GM19099 (cell line): ENCODE measurements around the gene GSG1L2.

Source experiments
- POLR2A ChIP-seq: IDR thresholded peaks from 3 replicates; pipeline ENCODE4 v1.6.1; 2011; ENCODE audit warnings: low read depth; ENCODE audit not compliant: insufficient read length; ENCODE audit errors: extremely low read depth

Gene GSG1L2

DNA sequence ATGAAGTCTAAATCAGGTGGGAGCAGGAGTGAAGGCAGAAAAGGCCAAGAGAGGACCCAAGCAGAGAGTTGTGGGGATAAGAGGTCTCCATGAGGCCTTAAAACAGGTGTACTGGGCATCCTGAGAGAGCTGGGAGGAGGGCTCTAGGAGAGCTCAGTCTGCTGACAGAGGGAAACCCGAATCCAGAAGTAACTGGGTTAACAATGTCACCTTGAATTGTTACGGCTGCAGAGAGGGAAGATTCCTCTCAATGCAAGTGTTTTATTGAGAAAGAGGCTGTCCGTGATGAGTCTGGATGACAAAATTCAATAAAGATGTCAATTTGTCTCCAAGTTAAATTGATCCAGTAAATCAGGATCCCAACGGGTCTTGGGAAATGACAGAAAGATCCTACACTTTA is 38.8 kb downstream of the GSG1L2 start:
- no peak for TF ChIP-seq POLR2A

DNA sequence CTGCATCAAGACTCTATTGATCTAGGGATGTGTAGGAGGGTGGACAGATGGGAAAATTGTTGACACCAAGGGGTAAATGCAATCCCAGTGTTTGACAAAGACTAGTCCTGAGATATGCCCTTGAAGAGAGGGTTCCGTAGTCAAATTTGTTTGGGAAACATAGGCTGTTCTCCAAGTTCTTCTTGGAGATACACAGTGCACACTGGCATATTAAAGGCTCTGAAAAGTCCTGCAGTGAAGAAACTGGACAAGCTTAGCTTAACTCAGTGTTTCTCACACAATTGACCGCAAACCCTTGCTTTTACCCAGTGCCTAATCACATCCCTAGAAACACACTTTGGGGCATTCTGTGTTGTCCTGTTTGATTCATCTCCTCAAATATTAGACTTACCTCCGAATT is 41.3 kb downstream of the GSG1L2 start:
- TF ChIP-seq POLR2A = no peak

DNA sequence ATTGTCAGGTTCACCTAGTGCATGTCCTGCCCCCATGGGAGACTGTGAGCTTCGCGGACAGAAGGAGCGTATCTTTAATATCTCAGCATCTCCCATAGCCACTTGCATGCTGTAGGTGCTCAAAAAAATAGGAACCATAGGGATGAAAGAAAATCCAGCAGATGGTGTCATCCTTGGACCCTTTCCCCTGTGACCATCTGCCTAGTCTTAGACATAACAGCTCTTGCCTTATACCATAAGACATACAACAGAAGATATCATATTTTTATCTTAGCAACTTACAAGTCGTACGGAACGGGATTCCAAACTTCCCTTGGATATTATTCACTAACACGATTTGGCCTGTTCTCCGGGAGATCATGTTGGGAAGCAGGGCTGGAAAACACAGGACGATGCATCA is 45.0 kb downstream of the GSG1L2 start:
- TF ChIP-seq POLR2A = no peak

DNA sequence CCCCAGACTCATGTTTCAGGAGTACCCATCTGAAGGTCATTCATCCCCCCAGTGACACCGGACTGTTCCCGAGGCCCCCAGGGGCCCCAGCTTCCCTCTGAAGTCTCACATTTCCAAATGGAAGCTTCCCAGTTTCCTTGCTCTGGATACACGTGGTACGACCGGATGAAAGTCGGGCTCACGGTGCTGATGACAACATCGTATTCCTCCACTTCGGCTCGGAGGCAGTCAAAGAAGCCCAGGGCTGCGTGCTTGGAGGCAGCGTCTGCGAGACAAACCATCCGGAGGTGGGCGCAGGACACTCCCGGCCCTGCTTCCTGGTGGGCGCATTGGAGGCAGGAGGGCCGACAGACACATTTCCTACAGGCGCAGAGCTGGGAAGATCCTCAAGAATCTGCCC is 49.2 kb downstream of the GSG1L2 start:
- no peak for TF ChIP-seq POLR2A

DNA sequence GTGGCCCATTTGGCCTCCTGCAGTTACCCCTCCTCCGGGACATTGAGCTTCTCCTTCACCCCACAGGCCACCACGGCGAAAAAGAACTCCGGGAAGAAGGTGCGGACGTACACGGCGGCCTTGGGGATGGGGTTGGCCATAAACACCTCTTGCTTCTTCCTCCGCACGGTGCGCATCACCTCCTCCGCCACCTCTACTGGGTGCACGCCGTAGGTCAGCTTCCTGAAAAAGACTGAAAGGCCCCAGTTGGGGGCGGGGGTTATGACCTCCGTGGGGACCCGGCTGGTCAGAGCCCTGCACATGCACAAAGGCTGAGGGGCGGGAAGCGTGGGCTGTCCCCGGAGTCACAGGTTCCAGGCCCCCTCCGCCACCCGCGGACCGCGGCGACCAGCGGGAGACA is 50.4 kb downstream of the GSG1L2 start:
- TF ChIP-seq POLR2A = no peak

DNA sequence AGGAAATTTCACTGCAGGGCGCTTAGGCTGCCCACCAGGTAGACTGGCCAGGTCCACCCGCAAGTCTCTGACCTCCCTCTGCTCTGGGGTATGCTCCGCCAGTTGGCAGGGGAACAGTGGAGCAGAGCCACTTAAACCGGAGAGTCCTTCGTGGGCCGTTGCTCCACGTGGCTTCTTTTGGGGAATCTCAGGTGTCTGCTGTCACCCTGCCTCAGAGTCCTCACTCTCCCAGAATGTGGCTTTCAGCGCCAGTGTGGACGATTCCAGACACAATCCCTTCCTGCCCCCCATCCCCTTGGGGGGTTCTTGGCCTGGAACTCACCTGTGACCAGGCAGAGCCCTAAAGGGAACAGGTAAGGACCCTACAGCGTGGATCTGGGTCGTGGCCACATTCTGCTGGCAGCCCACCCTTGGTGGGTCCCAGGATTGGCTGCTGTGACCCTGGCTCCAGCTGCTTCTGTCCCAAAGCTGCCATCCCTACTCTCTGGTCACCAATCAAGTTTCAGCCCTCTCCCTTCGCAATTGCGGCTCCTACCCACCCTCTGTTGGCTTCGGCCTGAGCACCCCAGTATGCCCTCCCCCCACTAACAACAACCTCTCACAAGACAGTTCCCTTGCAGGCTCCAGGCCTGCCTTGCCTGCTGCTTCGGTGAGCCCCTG is 52.7 kb downstream of the GSG1L2 start:
- no peak for TF ChIP-seq POLR2A

DNA sequence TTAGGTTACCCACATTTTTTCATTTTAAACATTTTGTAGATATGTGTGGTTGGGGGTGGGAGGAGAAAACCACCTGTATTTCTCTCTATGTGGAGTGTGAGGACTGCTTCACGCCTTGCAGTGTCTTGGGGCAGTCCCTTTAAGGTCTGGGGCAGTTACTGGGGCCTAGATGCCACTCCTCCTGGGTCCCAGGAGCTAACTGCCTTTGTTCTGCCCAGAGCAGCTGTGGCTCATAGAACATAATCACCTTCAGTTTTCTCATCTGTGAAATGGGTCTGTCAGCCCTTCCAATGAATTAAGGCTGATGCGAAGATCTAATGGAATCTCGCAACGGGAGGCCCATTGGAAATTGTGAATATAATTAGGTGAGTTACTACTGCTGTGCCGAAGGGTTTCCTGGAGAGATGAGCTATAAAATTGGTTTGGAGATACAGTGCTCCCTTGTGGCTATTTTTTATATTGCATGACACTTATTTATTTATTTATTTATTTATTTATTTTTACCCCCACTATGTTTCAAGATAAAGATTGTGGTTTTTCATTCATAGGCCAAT is 53.4 kb downstream of the GSG1L2 start:
- TF ChIP-seq POLR2A = no peak

DNA sequence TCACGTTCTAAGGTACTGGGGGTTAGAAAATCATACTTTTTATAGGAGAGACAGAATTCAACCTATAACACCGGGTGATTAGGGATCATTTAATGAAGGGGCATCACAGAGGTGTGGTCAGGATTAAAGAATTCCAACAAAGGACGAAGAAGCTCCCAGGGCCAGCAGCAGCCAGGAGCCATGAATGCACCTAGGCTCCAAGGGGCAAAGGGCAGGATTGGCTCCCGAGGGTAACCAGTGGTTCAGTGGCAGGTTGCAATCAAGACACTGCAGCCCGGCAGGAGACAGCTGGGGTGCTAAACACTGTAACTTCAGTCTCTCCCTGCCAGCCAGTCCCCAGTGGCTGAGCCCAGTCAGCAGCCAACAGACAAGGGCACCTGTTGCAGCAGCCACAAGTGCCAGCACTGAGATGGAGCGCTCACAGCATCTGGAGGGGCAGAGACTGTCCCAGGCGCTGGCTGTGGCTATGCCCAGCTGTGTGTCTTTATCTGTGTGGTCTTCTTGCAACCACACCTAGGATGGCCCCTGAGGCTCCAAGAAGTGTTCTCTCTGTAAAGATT is 54.4 kb downstream of the GSG1L2 start:
- no peak for TF ChIP-seq POLR2A

DNA sequence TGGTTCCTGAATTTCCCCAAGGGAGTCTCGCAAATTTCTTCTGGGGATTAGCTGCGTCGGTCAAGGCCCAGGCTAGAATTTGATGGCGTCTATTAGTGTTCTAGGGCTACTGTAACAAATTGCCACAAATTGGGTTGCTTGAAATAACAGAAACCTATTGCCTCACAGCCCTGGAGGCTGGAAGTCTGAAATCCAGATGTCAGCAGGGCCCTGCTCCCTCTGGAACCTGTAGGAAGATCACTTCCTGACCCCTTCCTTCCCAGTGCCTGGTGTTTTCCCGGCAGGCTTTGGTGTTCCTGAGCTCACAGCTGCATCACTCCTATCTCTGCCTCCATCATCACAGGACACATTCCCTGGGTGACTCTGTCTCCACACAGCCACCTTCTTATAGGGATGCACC is 54.9 kb downstream of the GSG1L2 start:
- TF ChIP-seq POLR2A = no peak

DNA sequence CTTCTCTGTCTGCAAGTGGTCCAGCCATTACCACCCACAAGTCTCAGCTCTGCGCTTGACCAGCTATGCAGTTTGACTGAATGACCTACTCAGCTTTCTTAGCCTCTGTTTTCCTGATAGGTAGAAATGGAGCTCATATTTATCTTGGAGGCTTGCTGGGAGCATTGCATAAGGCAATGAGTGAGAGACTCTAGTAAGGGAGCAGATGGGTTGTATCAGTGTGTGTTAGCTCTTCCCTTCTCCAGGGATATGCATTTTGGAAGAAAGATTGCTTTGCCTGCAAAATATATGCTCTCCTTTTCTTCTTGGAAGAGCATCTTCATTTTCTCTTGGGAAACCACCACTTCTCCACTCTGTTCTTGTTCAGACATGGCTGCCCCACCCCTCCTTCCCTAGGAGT is 56.6 kb downstream of the GSG1L2 start:
- no peak for TF ChIP-seq POLR2A

DNA sequence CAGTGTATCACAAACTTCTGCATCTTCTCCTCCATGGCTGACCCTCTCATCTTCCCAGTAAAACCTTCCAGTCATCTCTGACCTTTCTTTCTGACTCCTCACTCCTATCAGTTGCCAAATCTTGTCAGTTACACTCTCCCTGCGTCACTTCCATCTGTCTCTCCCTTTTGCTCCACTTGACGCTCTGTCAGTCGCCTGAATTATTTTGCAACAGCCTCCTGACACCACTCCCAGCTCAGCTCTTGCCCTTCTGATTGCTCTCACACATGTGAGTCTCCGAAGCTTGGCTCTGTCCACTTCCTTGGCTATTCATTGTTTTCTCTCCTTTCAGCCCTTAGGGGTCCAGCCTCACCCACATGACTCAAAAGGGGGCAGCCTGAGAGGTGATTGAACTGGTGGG is 58.2 kb downstream of the GSG1L2 start:
- TF ChIP-seq POLR2A = no peak

DNA sequence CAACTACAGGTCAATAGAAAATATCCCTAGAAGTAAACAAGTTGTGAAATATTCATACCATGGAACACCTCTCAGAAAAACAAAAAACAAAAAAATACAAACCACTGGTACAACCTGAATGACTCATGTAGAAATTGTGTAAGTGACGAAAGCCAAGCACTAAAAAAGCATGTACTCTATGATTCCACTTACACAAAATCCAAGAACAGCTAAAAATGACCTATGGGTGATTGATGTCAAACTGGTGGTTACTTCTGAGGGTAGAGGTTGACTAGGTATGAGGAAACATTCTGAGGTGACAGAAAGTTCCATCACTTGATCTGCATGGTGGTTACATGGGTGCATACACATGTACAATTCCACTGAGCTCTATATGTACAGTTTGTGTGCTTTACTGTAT is 61.6 kb downstream of the GSG1L2 start:
- no peak for TF ChIP-seq POLR2A

DNA sequence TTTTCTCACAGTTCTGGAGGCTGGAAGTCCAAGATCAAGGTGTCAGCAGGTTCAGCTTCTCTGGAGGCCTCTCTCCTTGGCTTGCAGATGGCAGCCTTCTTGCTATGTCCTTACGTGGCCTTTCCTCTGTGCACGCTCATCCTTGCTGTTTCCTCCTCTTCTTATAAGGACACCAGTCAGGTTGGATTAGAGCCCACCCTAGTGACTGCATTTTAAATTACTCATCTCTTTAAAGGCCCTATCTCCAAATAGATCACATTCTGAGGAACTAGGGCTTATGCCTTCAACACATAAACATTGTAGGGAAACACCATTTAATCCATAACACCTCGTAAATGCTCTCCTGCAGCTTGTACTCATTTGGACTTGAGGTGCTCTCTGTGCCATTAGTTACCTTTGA is 66.8 kb downstream of the GSG1L2 start:
- no peak for TF ChIP-seq POLR2A
